ENCODE data around the gene TSPAN4.

Gene TSPAN4

DNA sequence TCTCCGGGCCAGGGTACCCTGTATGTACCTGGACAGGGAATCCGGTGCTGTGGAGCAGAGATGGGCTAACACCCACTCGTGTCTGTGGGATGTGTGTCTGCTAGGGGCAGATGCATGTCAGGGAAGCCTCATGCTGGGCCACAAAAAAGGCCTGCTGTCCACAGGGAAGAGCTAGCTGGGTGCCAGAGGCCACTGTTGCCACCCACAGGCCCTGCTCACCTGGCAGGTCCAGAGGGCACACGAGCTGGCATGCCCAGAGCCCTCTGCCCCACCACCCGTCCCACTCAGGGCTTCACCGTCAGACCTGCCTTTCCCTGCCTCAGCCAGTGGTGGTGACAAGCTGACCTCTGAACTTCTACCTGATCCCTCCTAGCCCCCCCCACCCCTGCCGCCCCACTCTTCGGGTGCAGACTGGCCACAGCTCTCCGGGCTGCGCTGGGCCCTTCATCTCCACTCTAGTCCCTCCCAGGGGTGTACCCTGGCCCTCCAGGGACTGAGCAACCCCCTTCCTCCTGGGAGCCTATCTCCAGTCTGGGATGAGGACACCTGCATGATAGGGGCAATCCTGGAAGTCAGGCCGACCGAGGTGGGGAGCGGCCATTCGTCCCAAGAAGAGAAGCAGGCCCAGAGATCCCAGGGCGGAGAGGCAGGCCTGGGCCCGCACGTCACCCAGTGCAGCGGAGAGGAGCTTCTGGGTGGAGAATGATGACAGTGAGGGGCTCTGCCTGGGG is 45.9 kb upstream of the TSPAN4 start:
- Histone ChIP-seq H2AFZ (ENCODE audit: low read depth, low read length) (no peak overlapping the region), H3K36me3 (replicated peaks; ENCODE audit: low read depth, low read length) (peaks cover 3% of the 10 kb centered on the region), H3K27me3 (ENCODE audit: low read depth, low read length) (no peaks in the 10 kb centered on the region), H4K20me1 (ENCODE audit: insufficient read depth, low read length) (peaks cover 4% of the 10 kb centered on the region; the same call in 1 of the 2 replicates), H3K4me1 (ENCODE audit: low read length) (peaks cover 14% of the 10 kb centered on the region), H3K27ac (ENCODE audit: low read length) (peak overlapping the region; percentile 78), H3K4me2 (ENCODE audit: low read length) (peak overlapping the region; percentile 98), H3K4me3 (ENCODE audit: low read length) (peak overlapping the region; percentile 92), H3K9ac (ENCODE audit: low read length) (peak overlapping the region; percentile 90), H3K79me2 (ENCODE audit: low read length) (peaks cover 34% of the 10 kb centered on the region), H3K9me3 (ENCODE audit: insufficient read depth, low read length) (no peaks in the 10 kb centered on the region)
- no peak for TF ChIP-seq CTCF (IDR thresholded peaks at IDR 0.05; ENCODE audit: low read depth, low read length)
- TF ChIP-seq EZH2phosphoT487 (IDR thresholded peaks at IDR 0.05; ENCODE audit: low read depth), result no peak

DNA sequence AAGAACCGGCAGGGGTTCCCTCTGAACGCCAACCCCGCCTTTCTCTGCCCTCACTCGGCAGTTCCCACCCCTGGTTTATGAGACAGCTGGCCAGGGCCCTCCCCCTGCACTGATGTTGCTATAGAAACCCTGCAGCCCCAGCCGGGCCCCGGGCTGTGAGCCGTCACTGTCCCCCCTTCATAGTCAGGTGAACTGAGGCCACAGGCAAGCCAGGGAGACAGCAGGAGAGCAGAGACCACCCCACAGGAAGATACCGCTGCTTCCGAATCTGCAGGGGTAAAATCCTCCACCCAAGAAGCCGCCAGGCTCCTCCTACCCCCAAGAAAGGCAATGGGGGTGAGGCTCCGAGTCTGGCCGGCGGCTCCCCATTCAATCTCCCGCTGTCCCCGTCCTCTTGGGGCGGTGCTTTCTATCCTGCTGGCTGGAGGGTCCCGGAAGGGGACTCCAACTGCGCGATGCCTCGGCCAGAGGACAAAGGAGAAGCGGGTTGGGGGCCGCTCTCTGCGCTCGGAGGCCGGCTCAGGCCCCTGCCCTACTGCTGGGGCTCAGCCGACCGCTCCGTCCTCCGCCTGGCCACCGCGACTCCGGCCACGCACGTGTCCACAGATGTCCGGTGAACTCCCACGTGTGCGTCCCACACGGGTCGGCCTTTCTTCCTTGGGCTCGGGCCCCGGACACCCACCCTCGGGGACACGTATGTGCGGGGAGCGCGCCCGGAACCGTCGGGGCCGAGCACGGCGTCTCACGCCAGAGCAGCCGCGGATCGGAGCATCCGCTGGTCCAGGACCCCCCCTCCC is 45.2 kb upstream of the TSPAN4 start:
- Histone ChIP-seq H3K4me2 (ENCODE audit: low read length) (peak overlapping the region; percentile 98), H3K36me3 (replicated peaks; ENCODE audit: low read depth, low read length) (no peaks in the 10 kb centered on the region), H3K27me3 (ENCODE audit: low read depth, low read length) (no peaks in the 10 kb centered on the region), H3K79me2 (ENCODE audit: low read length) (peaks cover 34% of the 10 kb centered on the region), H3K4me3 (ENCODE audit: low read length) (peak overlapping the region; percentile 92), H3K9me3 (ENCODE audit: insufficient read depth, low read length) (no peaks in the 10 kb centered on the region), H3K27ac (ENCODE audit: low read length) (peak overlapping the region; percentile 78), H3K4me1 (ENCODE audit: low read length) (peaks cover 14% of the 10 kb centered on the region), H3K9ac (ENCODE audit: low read length) (peak overlapping the region; percentile 90), H4K20me1 (ENCODE audit: insufficient read depth, low read length) (peaks cover 4% of the 10 kb centered on the region; the same call in 1 of the 2 replicates), H2AFZ (ENCODE audit: low read depth, low read length) (peak overlapping the region; percentile 58; the same call in 1 of the 2 replicates)
- TF ChIP-seq CTCF (IDR thresholded peaks at IDR 0.05; ENCODE audit: low read depth, low read length), result no peak
- TF ChIP-seq EZH2phosphoT487 (IDR thresholded peaks at IDR 0.05; ENCODE audit: low read depth), result no peak

DNA sequence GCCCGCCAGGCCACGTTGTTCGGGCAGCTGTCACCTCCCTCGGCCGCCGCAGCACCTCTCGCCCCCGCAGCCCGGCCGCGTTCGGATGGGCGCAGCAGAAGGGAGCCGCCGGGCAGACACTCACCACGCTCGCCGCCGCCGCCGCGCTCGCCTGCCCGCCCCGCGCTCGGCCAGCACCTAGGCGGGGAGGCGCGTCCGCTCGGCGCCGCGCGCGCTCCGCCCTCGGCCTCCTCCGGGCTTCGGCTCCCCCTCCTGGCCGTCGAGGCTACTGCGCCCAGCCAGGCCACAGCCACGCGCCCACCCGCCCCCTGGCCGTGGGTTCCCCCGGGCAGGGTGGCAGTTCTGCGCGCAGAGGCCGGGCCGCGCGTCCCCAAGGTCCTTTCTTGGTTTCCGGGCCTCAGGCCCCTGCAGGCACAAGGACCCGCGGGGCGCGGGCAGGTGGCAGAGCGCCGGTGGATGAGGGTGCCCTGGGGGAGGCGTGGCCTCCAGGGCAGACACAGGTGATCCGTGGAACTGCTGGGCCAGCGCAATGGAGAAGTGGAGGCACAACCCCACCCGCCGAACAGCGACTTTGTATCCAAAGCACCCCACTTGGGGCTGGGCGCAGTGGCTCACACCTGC is 44.4 kb upstream of the TSPAN4 start, which contains the start of gene SLC25A22:
Gene SLC25A22, minus strand, starts transcription at position 189 of the 621 bp plus-strand sequence. CDS start 3,275 bp downstream, outside the sequence.
- Histone ChIP-seq H3K36me3 (replicated peaks; ENCODE audit: low read depth, low read length) (no peaks in the 10 kb centered on the region), H3K9ac (ENCODE audit: low read length) (peak within 1 kb of the TSS; percentile 90), H2AFZ (ENCODE audit: low read depth, low read length) (peak within 1 kb of the TSS; percentile 58; the same call in 1 of the 2 replicates), H3K27ac (ENCODE audit: low read length) (peak within 1 kb of the TSS; percentile 78), H3K4me2 (ENCODE audit: low read length) (peak within 1 kb of the TSS; percentile 98), H3K4me3 (ENCODE audit: low read length) (peak within 1 kb of the TSS; percentile 92), H3K4me1 (ENCODE audit: low read length) (peaks cover 14% of the 10 kb centered on the region), H4K20me1 (ENCODE audit: insufficient read depth, low read length) (peaks cover 4% of the 10 kb centered on the region; the same call in 1 of the 2 replicates), H3K27me3 (ENCODE audit: low read depth, low read length) (no peaks in the 10 kb centered on the region), H3K79me2 (ENCODE audit: low read length) (peaks cover 34% of the 10 kb centered on the region), H3K9me3 (ENCODE audit: insufficient read depth, low read length) (no peaks in the 10 kb centered on the region)
- TF ChIP-seq CTCF (IDR thresholded peaks at IDR 0.05; ENCODE audit: low read depth, low read length) (peak; percentile 62), EZH2phosphoT487 (IDR thresholded peaks at IDR 0.05; ENCODE audit: low read depth) (no peak)
